ENCODE measurements around the gene FAM32A.

- TF ChIP-seq, protein P1, sequence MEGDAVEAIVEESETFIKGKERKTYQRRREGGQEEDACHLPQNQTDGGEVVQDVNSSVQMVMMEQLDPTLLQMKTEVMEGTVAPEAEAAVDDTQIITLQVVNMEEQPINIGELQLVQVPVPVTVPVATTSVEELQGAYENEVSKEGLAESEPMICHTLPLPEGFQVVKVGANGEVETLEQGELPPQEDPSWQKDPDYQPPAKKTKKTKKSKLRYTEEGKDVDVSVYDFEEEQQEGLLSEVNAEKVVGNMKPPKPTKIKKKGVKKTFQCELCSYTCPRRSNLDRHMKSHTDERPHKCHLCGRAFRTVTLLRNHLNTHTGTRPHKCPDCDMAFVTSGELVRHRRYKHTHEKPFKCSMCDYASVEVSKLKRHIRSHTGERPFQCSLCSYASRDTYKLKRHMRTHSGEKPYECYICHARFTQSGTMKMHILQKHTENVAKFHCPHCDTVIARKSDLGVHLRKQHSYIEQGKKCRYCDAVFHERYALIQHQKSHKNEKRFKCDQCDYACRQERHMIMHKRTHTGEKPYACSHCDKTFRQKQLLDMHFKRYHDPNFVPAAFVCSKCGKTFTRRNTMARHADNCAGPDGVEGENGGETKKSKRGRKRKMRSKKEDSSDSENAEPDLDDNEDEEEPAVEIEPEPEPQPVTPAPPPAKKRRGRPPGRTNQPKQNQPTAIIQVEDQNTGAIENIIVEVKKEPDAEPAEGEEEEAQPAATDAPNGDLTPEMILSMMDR (IDR thresholded peaks at IDR 0.05), result no peak
- TF ChIP-seq POLR2AphosphoS5 (IDR thresholded peaks at IDR 0.05), result no peak
- TF ChIP-seq POLR2A (IDR thresholded peaks at IDR 0.05), result no peak
- TF ChIP-seq EP300 (IDR thresholded peaks at IDR 0.05), result no peak
These were observed 21.4 kb downstream of the FAM32A start for GRCh38 chr19:16206637-16207036.

Data from upper lobe of left lung (tissue), 4 donors.